Pancreas (tissue), 10 donors: ENCODE results near the gene RYR3. TPM values are rescaled to one million over a fixed set of nuclear protein-coding genes. Genes with fewer than 3 reads are reported as not detected.

Experiments
- ATAC-seq, 4 donors: fragments of 200-7000 bp; cut with Tn5 transposase; one replicate each; pipeline versions ENCODE4 v1.8.0 to v1.9.1; 2020; ENCODE audit warnings: mild to moderate bottlenecking in 4 of 4, moderate library complexity in 4 of 4
- DNase-seq, 6 donors: peaks; one replicate each; pipeline ENCODE4 v3.0.0-alpha.2; 2020
- FAIRE-seq: peaks from 2 replicates; lab custom pipeline; 2012; peaks lifted over from hg19 to GRCh38; lab: Jason Lieb, UNC
- H3K27ac ChIP-seq, 4 donors: fragments of 200-600 bp; sonication (generic); 1 replicate in 3 of 4; 2 replicates in 1 of 4; pipeline versions ENCODE4 v1.5.0 to v1.8.0; 2020
- H3K27me3 ChIP-seq, 4 donors: fragments of 200-600 bp; one replicate each; pipeline ENCODE4 v1.8.0; 2021
- H3K36me3 ChIP-seq, 3 donors: fragments of 200-600 bp; sonication (generic) in 1 of 3; one replicate each; pipeline versions ENCODE4 v1.5.0 to v1.8.0; 2020 to 2021
- H3K4me1 ChIP-seq, 3 donors: fragments of 200-600 bp; one replicate each; pipeline ENCODE4 v1.8.0; 2021
- H3K4me3 ChIP-seq, 4 donors: fragments of 200-600 bp; sonication (generic) in 2 of 4; one replicate each; pipeline versions ENCODE4 v1.5.0 to v1.8.0; 2020 to 2021
- H3K9me3 ChIP-seq, 4 donors: fragments of 200-600 bp; one replicate each; pipeline ENCODE4 v1.8.0; 2021
- CTCF ChIP-seq, 4 donors: fragments of 200-600 bp; sonication (generic) in 3 of 4; IDR thresholded peaks; one replicate each; pipeline versions ENCODE4 v1.5.0 to v1.8.0; 2021; ENCODE audit warnings: antibody characterized with exemption in 4 of 4
- WGBS, 2 donors: extraction: QIAGEN DNeasy Blood & Tissue Kit; methylation state at CpG; one replicate each; pipeline ENCODE4 v1.1.7; 2013; 5-methylcytosine and 5-hydroxymethylcytosine counted together
- intact Hi-C, 3 donors: fragments of 100-400 bp; cut with DNase I; formaldehyde crosslinking; loops; one replicate each; pipeline versions ENCODE4 v1.11.1 to v1.14.2; 2022
- polyA plus RNA-seq, 2 donors: library from polyadenylated mRNA; stranded (reverse); fragments of 200-250 nt; gene quantifications; one replicate each; pipeline ENCODE4 v1.2.3, GENCODE V29; 2013
- total RNA-seq, 6 donors: library from RNA; stranded (reverse); fragmentation: NEBNext Ultra II Directional in 4 of 6; extraction: Animal tissue kit (Norgen Biotek cat#: 25700) in 4 of 6; gene quantifications; one replicate each; pipeline versions ENCODE4 v1.2.1 to v1.2.4, GENCODE V29; 2021 to 2023
- donor health status: healthy with polysubstance abuse.
- donor health status: DM: no; HTN: no; CAD: no; lungs with moderate emphysema.
- donor health status: DM: no; HTN: no; CAD: no.
- donor health status: control.
- donor health status: control.
- donor health status: Bipolar disorder and iron deficiency.
- donor health status: DM: yes; HTN: yes; CAD: no.
- donor health status: DM: no; HTN: no; CAD: no.
- donor health status: DM: no; HTN: no; CAD: no.
- donor health status: DM: yes; HTN: yes; CAD: no.

Gene RYR3
- total and polyA plus RNA-seq, 8 donors = 0.03 to 0.52 (median 0.13) TPM

GRCh38 chr15:33710748-33711147 is 400.0 kb downstream of the RYR3 start:
- H3K36me3 ChIP-seq = no peaks in the 10 kb centered on the region
- no peak overlapping the region for H3K4me3 ChIP-seq
- no peak for DNase-seq
- H3K4me1 ChIP-seq = no peaks in the 10 kb centered on the region
- no peak overlapping the region for H3K27ac ChIP-seq
- intact Hi-C loops = no loop called here
- no peak for FAIRE-seq
- no peaks in the 10 kb centered on the region for H3K27me3 ChIP-seq
- no peaks in the 10 kb centered on the region for H3K9me3 ChIP-seq
- no peak for ATAC-seq
- TF ChIP-seq CTCF (IDR thresholded peaks at IDR 0.05) = no peak

DNA sequence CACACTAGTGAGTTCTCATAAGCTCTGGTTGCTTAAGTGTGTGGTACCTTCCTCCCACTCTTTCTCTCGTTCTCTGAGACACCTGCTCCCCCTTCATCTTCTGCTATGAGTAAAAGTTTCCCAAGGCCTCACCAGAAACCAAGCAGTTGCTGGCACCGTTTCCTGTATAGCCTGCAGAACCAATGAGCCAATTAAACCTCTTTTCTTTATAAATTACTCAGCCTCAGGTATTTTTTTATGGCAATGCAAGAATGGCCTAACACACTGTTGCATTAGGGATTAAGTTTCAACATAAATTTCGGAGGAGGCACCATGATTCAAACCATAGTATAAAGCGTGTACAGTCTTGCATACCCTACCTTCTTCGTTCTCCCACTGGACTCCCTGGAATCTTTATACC is 405.3 kb downstream of the RYR3 start:
- ATAC-seq (no peak), FAIRE-seq (no peak), DNase-seq (no peak)
- TF ChIP-seq CTCF (IDR thresholded peaks at IDR 0.05) = no peak
- intact Hi-C loops = no loop called here
- Histone ChIP-seq H3K27ac (no peak overlapping the region), H3K36me3 (no peaks in the 10 kb centered on the region), H3K27me3 (no peaks in the 10 kb centered on the region), H3K9me3 (no peaks in the 10 kb centered on the region), H3K4me3 (no peak overlapping the region), H3K4me1 (no peaks in the 10 kb centered on the region)
- 68 to 71% methylated on average over 5 of the region's 5 CpGs for WGBS, 2 donors

DNA sequence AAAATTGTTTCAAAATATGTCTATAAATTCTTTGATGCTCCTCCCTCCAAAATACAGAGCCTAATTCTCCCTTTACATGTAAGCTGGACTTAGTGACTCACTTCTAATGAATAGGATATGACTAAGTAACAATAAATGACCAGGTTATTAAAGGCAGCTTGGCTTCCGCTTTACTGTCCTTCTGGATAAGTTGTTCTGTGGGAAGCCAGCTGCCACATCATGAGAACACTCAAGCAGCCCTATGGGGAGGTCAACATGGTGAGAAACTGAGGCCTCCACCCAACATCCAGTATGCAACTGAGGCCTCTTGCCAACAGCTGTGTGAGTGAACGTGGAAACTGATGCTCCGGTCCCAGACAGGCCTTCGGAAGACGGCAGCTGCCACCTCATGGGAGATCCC is 410.2 kb downstream of the RYR3 start:
- Histone ChIP-seq H3K4me1 (no peaks in the 10 kb centered on the region), H3K4me3 (no peak overlapping the region), H3K27ac (no peak overlapping the region), H3K27me3 (no peaks in the 10 kb centered on the region), H3K9me3 (no peaks in the 10 kb centered on the region), H3K36me3 (no peaks in the 10 kb centered on the region)
- DNase-seq (no peak), ATAC-seq (no peak), FAIRE-seq (no peak)
- intact Hi-C loops = no loop called here
- no peak for TF ChIP-seq CTCF (IDR thresholded peaks at IDR 0.05)
- WGBS, 2 donors = 86 to 91% methylated on average over 5 of the region's 5 CpGs

DNA sequence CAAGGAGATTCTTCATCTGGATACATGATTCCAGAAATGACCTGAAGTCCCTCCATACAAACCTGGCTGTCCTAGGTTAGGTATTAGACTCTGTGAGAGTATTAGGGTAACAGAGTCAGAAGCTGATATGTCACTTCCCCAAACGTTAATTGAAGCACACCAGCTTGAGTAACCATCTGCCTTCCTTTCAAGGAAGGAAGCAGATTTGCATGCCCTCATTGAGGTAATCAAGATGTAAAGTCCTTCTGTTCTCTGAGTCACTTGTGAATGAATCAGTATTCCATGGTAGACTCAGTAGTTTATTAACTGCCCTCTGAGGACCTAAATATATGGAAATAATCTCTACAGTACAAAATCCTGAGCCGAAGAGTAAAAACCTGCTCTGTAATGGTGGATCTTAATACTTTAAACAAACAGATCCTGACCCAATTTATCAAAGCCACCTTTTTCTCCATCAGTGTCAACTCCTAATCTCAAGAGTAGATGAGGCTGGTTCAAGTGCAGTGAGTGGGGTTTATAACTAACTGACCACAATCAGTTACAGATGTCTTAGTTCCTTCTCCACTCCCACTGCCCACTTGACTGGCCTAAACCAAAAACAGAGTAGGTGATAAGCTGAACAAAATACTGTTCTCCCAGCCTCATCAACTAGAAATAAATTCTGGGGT is 411.4 kb downstream of the RYR3 start:
- Histone ChIP-seq H3K27ac (no peak overlapping the region), H3K36me3 (no peaks in the 10 kb centered on the region), H3K4me3 (no peak overlapping the region), H3K27me3 (no peaks in the 10 kb centered on the region), H3K9me3 (no peaks in the 10 kb centered on the region), H3K4me1 (no peaks in the 10 kb centered on the region)
- TF ChIP-seq CTCF (IDR thresholded peaks at IDR 0.05) = no peak
- intact Hi-C loops = no loop called here
- DNase-seq = no peak
- 18 to 27% methylated on average over 2 of the region's 2 CpGs for WGBS, 2 donors
- ATAC-seq = no peak
- FAIRE-seq = no peak

- intact Hi-C loops = no loop called here
- 81 to 90% methylated on average over 12 of the region's 12 CpGs for WGBS, 2 donors
- H3K4me1 ChIP-seq = no peaks in the 10 kb centered on the region
- no peak for FAIRE-seq
- ATAC-seq = no peak
- H3K27ac ChIP-seq = no peak overlapping the region
- no peak for DNase-seq
- no peaks in the 10 kb centered on the region for H3K9me3 ChIP-seq
- H3K4me3 ChIP-seq = no peak overlapping the region
- no peak for TF ChIP-seq CTCF (IDR thresholded peaks at IDR 0.05)
- H3K36me3 ChIP-seq = no peaks in the 10 kb centered on the region
- H3K27me3 ChIP-seq = no peaks in the 10 kb centered on the region
Observed at GRCh38 chr15:33722673-33723015, 411.9 kb downstream of the RYR3 start.
